HPDE6-E6E7 (cell line): ENCODE data around the gene EVA1C.
"Not testable (repeated sequence)": the region's sequence is repeated elsewhere in the genome, so short reads cannot be mapped to it uniquely, and the experiment has no call there.

Experiments
- DNase-seq: peaks from one replicate; pipeline ENCODE4 v3.0.0; 2011; ENCODE audit warnings: missing footprints; ENCODE audit errors: extremely low spot score

Gene EVA1C

GRCh38 chr21:32424674-32425073, 12.2 kb downstream of the EVA1C start:
- no peak for DNase-seq

DNA sequence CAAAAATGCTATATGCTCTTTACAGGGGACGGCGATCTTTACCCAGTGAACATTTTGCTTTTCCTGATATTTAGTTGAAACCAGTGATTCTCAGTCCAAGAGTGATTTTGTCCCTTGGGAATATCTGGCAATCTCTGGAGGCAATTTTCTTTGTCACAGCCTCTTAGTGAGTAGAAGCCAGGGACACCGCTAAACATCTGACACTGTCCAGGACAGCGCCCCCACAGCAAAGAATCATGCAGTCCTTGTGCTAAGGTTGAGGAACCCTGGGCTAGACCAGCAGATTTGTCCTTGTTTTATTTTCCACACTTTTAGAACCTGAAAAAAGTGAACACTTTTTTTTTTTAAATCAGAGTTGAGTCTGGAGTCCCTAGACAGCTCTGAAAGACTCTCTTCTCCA, 13.1 kb downstream of the EVA1C start:
- no peak for DNase-seq

DNA sequence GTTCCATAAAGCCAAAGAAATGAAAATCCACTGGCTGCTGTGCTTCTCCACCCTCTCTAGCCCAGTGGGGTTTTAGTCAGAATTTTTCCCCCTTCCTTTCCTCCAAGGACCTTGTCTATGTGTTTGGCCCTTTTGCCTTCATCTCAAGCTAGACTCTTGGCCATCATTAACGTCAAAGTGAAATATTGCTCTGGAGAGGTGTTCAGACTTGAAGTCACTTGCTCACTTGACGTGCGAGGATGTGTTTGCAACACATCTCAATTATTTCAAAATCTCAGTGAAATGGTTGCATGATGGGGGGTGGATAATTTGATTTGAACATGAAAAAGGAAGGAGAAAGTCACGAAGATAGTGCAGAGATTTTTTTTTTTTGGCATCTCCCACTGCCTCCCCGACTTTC, 13.6 kb downstream of the EVA1C start:
- DNase-seq = no peak

GRCh38 chr21:32426592-32427051, 14.1 kb downstream of the EVA1C start:
- no peak for DNase-seq

DNA sequence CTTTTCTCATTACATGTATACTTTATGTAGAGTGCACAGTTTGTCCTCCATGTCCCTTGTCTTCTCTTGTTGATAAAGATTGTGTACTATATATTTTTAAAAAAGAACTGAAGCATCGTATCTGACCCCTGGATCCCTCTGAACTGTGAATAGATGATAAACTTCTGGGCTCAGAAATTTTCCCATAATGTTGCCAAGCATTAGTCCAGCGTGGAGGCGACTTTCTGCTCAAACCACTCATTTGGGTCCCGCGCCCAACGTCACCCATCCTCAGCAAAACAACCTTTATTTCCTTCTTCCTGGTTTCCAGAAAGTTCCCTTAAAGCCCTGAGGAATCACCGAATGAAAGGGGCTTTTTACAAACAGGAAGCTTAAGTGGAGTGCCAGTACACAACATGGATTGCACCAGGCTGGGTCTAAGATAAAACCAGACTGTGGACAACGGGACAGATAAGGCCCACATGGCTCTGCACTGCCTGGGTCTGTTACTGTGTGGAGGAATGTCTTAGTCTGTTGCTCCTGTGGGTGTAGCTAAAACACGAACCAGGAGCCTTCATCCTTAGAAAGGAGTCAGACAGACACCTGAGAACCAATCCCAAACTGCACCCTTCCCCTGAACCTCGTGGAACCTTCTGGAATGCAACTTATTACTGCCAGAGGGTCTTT, 15.6 kb downstream of the EVA1C start:
- DNase-seq = no peak

DNA sequence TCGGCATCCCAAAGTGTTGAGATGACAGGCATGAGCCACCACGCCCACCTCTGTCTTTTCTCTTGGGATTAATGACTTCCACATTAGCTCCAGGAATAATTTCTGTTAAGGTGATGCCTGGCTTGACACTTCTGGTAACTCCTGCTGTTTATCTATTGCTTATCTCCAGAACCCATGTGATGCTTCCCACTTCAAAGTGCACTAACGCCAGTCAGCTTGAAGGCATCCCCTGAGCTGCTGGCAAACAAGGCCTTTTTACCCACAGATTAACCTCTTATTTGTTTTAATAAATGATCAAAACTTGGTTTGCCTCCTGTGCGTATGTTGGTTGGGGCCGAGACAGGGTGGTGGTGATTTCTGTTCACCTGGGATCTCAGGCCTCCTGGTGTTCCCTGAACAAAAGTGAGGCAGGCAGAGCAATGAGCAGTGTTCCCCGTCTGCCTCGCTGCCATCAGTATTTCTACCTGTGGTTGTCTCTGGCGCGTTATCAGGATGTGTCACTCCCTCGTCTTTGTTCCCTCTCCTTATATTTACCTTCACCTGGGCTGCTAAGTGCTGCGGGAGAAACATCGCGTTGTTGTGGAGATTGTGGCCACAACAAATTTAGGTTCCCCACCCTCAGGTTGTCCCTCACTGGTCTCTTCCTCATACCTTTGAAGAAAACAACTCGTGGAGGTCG, 20.6 kb downstream of the EVA1C start:
- not testable (repeated sequence) for DNase-seq

DNA sequence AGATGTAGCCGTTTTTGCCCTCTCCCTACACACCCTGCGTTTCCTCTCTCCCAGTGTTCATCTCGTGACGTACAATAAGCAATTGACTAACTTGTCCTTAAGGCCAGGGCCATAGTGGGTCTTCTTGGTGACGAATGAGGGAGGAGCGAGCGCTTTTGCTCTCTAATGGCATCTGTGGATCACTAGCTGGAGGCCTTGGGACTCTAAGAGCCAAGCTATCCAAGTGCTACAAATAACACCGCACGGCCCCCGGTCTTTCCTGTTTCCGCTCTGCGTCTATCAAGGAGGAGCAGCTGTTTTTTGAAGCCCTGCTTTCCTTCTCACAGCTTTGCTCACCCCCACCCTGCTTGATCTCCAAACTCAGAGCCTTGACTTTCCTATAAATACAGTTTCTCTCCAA, 25.2 kb downstream of the EVA1C start:
- no peak for DNase-seq

- DNase-seq = peak; percentile 60
Measured at GRCh38 chr21:32442566-32443318, 30.2 kb downstream of the EVA1C start.

- DNase-seq = no peak
Measured at GRCh38 chr21:32445101-32445500, 32.6 kb downstream of the EVA1C start.

GRCh38 chr21:32446440-32446839, 33.9 kb downstream of the EVA1C start:
- DNase-seq = not testable (repeated sequence)

- DNase-seq = no peak
Measured at GRCh38 chr21:32447224-32447623, 34.7 kb downstream of the EVA1C start.

GRCh38 chr21:32448803-32449594, 36.5 kb downstream of the EVA1C start:
- no peak for DNase-seq

DNA sequence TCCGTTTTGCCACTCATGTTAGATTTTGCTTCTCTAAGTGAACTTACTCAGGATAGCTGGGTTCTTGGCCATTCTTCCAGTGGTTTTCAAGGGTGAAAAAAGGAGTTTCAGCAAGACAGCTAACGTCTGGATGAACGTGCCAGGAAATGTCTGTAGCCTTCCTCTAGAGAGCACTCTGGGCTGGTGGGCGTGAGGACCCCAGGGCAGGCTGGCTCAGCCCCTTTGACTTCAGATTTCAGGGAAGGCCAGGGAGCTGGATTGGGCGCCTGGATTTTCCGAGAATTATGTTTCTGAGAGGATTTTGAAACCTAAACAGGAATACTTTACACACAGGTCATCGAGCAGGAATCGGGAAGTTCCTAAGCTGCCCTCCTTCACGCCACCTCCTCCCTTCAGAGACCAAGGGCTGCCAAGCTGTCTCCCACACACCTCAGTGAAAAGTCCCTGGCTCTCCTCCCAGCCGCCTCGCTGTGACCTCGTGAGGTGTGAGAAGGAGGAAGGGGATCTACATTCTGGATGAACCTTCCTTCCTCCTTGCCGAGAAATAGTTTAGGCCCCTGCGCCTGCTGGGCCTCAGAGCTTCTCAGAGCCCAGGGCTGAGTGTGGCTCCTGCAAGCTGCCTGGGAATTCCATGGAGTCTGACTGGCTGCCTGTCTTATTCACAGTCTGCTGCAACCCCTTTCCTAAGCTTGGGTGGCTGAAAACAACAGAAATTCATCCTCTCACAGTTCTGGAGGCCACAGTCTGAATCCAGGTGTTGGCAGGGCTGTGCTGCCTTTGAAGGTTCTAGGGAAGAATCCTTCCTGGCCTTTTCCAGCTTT, 38.6 kb downstream of the EVA1C start:
- not testable (repeated sequence) for DNase-seq

DNA sequence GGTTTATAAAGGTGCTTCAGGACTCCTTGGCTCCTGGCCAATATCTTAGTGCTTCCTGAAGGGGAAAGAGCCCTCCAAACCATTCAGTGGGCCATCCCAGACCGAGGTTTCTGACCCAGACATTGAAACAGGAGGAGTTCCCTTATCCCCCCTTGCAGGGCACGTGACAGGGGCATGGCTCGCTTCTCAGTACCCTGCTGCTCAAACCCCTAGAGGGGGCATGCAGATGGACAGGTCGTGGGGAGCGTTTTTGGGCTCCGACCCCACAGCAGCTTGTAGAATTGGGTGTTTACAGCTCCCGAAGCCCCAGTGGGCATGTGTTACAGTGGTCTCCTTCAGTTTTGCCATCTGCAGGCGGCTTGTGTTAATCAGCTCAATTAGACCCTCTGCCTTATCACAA, 39.7 kb downstream of the EVA1C start:
- DNase-seq = not testable (repeated sequence)

- DNase-seq = no peak
Measured at GRCh38 chr21:32452641-32453040, 40.1 kb downstream of the EVA1C start.

GRCh38 chr21:32455548-32455947, 43.0 kb downstream of the EVA1C start:
- DNase-seq = no peak

DNA sequence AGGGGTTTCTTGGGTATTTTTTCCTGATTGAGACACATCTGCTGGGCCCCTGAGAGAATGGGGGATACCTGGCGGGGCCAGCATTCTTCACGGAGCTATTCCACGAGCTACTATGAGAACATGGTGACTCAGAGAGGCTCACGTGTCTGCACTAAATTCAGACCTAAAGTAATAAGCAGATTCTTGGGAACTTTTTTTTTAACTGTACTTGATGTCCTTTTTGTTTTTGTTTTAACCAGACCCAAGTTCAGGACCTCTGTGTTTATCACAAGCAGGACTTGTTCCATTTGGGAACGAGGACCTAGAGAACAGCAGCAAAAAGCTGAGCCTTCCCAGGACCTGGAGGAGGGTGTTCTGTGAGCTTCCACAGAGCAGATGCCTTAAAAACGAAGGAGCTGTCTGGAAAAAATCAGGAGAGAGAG, 44.0 kb downstream of the EVA1C start:
- no peak for DNase-seq

DNA sequence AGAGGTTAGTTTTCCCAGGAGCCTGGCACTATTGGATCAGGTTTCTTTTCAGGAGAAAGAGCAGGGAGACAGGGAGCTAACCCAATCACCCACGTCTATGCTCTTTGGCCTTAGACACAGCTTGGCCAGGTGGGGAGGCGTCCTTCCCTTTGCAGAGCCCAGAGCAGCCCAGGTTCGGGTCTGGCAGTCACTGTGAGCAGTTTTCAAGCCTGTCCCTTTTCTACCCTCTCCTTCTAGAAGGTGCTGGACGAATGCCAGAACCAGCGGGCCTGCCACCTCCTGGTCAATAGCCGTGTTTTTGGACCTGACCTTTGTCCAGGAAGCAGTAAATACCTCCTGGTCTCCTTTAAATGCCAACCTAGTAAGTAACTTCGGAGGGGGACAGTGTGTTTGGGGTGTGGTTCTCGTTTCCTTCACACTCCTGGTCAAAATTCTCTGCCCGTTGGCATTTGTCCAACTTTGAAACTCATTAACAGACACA, 44.9 kb downstream of the EVA1C start:
- no peak for DNase-seq

DNA sequence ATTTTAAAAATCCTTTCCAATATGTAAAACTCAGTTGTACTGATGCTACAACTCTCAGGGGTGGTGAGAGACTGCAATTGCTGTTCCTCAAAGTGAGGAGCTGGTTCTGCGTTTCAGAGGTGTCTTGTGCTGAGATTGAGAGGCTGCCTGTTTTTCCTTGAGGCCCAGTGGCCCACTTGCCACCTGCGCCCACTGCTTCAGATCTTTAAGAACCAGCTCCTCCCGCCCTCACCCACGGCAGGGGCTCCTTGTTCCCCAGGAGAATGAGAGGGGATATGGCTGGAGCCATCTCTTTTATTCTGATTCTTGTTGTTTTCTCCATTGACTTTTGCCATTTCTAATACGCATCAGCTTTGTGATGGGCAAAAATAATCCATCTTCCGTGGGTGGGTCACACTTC, 45.5 kb downstream of the EVA1C start:
- no peak for DNase-seq

- DNase-seq = no peak
Measured at GRCh38 chr21:32459972-32460371, 47.5 kb downstream of the EVA1C start.

DNA sequence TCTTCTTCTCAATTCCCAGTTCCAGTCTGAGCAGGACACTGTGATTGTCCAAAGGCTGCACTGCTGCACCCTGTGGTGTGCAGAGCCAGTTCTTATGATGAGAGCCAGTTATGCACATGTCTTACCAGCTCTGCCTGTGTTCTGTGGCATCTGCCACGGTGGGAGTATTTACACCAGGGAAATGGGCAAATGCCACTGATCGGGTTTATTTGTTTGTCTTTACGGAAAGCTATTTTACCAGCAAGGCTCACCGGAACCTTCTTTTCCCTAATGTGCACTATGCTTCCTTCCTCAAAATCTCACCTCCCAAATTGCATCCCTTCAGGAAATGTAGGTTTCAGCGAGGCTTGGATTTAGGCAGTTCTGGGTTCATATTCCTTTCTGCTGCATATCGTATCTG, 49.0 kb downstream of the EVA1C start:
- DNase-seq = no peak
